GM18909 (cell line): Measurements from ENCODE around the gene C1QTNF9.
"Not testable (repeated sequence)": the region's sequence is repeated elsewhere in the genome, so short reads cannot be mapped to it uniquely, and the experiment has no call there.

ENCODE experiments used
- ATAC-seq: cut with Tn5 transposase; IDR thresholded peaks from one replicate; pipeline ENCODE4 v1.9.1; 2021; ENCODE audit warnings: mild to moderate bottlenecking; ENCODE audit not compliant: unreplicated experiment, poor library complexity

Gene C1QTNF9, protein sequence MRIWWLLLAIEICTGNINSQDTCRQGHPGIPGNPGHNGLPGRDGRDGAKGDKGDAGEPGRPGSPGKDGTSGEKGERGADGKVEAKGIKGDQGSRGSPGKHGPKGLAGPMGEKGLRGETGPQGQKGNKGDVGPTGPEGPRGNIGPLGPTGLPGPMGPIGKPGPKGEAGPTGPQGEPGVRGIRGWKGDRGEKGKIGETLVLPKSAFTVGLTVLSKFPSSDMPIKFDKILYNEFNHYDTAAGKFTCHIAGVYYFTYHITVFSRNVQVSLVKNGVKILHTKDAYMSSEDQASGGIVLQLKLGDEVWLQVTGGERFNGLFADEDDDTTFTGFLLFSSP

DNA sequence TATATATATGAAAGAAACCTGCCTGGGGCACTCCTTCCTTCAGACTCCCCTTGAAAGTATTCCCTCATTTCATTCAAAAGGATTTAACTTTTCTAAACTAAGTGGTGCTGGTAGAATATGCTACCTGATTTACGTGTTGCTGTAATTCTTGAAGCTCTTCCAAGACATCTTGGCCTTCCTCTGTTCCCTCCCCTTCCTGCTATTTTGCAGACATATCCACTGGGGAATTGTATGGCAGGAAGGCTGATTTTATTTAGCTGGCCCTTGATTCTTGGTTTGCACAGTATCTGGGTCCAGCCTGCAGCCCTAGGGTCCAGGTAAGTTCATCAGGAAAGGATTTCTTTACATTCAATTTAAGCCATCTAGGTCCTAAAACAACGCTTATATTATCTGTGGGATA is at the start of gene C1QTNF9:
Gene C1QTNF9, plus strand, starts transcription at position 281 of the 400 bp plus-strand sequence. CDS start 6,424 bp downstream, outside the sequence.
- not testable (repeated sequence) for ATAC-seq

DNA sequence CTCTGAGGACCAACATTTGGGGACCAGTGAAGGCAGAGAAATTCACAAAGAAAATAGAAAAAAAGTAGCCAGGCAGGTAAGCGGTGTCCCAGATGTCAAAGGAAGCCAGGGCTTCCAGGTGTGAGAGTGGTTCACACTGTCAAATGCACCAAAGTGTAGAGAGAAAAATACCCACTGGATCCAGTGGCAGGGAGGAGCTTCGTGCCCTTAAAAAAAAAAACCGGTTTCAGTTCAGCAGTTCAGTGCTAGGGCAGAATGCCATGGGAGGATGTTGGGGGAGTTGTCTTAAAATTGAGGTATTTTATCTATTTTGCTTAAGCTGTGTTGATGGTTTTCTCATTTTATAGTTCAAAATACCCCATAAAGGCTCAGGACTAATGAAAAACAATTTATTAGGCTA is 47.8 kb upstream of the C1QTNF9 start:
- ATAC-seq, result no peak

DNA sequence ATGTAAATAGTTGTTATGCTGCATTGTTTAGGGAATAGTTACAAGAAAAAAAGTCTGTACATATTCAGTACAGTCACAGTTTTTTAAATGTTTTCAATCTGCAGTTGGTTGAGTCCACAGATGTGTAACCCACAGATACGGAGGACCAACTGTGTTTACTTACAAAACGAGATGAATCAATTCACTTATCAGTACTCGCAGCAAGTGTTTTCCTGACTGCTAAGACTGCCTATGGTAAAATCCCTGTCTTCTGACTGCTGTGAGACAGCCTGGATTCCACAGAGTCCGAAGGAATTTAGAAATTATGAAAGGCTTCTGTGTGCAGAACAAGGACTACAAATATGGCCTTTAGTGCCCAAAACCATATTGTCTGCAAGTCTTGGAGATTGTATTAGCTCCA is 45.7 kb upstream of the C1QTNF9 start:
- ATAC-seq, result no peak

DNA sequence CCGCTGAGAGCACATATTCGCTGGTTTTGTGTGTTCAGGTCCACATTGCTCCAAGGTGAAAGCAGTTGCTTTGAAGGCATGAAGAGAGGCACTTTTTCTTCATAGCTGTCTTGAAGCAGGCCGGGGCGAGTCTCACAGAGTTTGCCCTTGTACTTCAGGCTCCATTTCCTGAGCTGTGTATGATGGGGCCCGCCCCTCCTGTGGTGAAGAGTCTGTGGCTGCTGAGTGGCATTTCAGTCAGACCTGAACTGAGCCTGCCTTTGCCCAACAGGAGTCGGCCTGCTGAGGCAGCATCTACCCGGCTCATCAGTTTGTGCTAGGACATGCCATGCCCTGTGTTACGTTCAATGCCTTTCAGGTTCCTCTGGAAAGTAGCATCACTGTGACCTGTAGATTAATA is 44.4 kb upstream of the C1QTNF9 start:
- peak; percentile 70 for ATAC-seq

DNA sequence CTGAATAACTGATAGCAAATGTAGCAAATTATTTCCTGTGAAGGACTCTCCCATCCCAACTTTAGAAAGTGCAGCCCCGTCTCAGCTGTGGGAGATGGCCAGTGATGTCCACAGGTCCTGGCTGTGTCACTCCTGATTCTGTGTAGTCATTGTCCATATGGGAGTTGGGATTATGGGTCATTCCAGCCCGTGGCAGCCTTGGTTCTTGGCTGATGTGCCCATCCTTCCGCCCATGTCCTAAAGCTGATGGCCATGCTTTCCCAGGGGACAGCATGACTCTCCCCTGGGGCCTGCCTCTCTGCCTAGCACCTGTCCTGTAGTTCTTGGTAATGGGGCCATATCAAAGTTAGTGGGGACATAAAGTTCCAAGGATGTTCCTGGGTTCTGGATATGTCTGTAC is 43.9 kb upstream of the C1QTNF9 start:
- no peak for ATAC-seq

DNA sequence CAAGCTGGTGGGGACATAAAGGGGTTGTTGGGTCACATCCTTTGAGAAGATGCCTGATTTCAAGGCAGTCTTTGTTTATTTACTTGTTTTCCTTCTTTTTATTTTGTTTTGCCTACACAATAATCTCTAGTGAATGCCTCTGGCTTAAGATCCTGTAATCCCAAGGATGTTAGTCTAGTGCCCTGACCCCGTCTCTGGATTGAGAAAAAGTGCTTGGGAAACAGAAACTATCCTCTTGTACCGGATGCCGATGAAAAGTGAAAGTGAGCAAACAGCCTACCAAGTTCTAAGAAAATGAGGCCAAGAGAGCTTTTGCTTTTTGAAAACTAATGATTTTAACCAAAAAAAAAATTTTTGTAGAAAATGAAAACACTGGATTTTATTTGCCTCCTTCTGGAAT is 42.1 kb upstream of the C1QTNF9 start:
- ATAC-seq, result no peak

DNA sequence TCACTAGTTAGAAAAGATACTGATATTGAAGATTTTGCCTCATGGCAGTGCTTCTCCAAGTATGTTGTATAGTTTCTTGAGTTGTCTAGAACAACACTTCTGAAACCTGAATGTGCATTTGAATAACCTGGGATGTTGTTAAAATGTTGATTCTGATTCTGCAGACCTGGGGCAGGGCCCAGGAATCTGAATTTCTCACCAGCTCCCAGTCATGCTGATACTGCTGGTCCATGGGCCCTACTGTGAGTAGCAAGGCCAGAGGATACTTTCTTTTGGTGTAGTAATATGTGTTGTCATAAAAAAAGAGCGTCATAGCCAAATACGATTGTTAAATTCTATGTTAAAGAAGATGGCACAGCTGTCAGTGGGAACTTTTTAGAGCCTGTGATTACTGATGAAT is 41.6 kb upstream of the C1QTNF9 start:
- ATAC-seq, result no peak

DNA sequence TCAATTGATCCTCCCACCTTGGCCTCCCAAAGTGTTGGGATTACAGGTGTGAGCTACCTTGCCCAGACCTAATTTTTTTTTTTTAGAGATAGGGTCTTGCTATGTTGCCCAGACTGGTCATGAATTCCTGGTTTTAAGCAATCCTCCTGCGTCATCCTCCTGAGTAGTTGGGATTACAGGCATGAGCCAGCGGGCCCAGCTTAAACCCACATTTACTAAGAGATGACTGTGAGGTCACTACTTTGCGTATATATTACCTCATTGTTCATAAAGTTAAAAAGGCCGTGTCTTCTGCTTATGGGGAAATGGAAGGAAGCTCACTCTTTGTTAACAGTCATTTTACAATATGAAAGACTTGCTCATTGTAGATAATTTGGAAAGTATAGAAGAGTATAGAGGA is 39.6 kb upstream of the C1QTNF9 start:
- ATAC-seq, result no peak

DNA sequence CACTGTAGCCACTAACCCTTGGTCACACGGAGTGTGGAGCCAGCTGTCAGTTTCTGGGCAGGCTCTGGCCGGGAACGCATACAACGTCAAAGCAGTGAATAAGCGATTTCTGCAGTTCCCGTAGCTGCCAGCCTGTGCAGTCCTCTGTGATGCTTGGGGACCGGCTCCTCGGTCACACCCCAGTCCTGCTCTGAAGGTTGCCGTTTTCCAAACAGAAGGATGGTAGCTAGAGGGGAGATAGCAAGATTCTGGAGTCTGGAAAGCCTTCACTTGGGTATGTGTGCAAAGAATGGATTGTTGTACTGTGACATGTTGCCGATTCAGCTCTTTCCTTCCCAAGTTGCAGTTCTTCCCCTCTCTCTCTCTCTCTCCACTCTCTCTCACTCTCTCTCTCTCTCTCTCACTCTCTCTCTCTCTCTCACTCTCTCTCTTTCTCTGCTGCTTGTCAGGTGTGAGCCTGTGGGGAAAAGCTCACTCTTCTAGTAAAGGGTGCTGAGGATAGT is 38.7 kb upstream of the C1QTNF9 start:
- ATAC-seq, result peak; percentile 56

DNA sequence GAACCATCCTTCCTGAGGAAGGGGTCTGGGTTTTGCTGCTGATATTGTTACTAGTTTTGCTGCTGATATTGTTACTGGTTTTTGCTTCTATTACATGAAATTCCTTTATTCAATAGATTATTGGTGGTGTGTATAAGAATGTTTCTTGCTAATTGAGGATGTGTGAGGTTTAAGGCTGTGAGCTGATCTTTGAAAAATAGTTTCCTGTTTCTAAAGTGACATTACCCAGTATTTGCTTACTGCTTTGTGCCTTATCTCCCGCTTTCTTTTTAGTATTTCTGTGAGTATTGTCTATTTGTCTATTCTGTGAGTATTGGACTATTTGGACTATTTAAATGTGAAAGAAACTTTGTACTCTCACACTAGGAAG is 38.2 kb upstream of the C1QTNF9 start:
- ATAC-seq, result no peak

DNA sequence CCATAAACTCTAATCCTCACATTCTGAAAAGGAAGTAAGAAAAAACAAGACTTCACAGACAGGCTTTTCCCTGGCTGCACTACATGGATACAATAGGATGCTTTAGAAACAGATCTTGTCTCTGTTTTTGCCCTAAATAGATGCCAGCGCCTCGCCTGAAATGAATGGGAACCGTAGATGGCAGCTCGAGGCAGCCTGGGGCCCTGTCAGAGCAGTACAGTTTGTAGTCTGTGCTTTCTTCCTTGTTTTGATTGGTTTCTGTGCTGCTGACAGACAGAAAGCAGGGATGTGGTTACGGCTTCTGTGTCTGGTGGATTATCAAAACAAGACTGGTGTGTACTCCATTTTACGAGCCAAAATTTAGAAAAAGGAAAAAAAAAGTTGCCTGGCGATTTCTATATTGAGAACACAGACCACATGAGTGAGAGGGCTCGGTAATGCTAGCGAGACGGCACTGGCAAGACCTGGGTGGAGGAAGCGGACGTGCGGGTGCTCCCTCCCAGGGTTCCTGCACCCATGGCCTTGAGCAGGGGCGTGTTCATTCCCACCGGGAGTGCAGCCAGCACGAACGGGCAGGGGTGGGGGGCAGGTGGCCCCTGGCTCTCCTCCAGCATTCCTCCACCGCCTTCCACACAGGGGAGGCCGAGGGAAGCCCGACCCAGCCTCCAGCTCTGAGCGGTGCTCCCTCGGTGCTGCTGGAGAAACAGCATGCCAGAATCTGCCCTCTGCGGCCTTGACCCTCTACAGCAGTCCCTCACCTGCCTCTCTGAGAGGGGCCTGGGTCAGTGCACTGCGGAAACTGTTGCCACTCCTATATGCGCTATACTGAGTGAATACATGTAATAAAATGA is 37.6 kb upstream of the C1QTNF9 start:
- ATAC-seq, result peak; percentile 53

DNA sequence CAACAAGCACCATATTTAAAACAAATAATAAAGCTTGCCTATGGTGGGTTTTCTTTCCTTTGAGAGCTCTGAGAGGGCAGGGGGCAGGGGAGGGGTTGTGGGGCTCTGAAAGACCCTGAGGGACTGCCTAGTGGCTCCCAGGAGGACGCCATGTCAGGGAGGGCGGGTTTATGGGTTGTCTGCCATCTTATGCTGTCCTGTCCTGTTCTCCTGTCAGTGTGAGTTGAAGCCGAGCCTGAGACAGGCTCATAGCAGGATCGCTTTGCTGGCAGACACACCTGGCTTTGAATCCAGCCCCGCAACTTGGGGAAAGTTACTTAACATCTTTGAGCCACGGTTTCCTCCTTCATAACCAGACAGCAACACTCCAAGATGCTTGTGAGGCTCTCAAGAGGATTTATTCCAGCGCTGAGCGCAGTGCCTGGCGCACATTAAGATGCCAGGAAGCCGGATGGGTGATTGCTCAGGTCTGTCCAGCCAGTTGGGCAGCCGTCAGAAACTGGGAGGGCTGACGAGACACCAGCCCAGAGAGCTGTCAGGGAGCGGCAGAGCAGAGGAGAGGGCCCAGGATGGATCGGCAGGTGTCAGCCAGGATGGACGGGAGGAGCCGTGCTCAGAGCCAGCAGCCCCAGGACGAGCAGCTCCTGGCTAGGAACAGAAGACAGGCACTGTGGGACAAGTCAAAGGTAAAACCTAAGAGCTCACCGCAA is 36.8 kb upstream of the C1QTNF9 start:
- ATAC-seq, result no peak

DNA sequence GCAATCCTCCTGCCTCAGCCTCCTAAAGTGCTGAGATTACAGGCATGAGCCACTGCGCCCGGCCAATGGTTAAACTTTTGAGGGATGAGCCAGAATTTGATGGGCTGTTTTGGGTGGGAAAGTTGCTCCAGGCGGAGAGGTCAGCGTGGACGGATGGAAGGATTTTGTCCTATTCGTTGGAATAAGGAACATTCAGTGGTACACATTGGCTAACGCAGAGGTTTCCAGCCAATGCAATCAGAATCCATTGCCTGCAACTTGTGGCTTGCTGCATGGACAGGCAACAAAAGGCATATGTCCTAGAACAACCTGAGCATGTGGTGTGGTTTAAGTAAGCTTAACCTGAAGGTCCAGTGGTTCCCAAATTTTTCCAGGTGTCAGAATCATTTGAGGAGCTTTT is 35.5 kb upstream of the C1QTNF9 start:
- ATAC-seq, result no peak

DNA sequence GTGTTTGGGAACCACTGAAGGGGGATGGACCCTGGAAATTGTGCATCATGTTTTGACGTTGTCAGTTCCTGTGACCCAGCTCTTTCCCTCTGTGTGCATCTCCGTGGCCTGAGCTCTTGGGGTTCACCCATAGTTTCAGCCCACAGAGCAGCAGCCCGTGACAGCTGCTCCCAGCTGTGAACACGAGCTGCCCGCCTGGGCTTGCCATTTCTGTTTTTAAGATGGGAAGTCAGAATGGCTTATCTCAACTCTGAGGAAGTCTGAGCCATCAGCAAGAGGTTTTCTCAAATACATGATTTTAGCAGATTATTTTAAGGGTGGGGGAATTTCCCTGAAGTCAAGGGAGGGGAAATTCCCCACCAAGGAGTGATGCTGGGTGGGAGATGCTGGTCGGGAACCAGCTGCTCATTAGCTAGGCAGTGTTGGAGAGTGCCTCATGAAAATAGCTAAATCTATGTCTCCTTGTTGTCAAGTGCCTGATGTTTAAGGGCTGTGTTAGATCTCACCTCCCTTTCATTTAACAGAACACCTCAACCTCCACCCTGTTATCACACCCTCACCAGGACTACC is 34.8 kb upstream of the C1QTNF9 start:
- peak; percentile 67 for ATAC-seq

DNA sequence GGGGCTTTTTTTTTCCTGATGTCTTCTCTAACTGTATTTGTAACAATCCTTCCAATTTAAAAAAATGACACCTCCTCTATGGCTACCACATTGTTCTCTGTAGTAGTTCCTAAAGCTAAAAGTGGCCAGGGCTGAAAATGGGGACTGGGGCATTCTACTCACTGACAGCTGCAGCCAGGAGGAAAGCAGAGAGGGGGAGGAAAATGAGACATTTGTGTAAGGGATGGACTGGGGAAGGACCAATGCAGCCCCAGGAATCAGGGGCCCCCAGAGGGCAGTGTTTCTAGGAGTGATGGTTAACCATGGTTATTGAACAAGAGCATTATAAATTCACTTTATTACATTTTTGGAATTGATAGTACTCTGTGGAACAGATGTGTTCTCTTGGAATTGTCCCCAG is 34.3 kb upstream of the C1QTNF9 start:
- no peak for ATAC-seq

DNA sequence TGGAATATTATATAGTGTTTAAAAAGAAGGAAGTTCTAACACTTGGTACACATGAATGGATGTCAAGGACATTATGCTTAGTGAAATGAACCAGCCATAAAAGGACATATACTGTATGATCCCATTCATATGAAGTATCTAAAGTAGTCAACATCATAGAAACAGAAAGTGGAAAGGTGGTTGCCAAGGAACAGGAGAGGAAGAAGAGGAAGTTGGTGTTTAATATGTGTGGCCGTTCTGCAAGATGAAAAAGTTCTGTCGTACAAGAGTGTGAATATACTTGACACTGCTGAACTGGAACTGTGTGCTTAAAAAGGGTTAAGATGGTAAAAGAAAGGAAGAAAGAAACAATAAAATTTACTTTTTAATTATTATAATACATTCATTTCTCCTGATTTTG is 33.1 kb upstream of the C1QTNF9 start:
- no peak for ATAC-seq

DNA sequence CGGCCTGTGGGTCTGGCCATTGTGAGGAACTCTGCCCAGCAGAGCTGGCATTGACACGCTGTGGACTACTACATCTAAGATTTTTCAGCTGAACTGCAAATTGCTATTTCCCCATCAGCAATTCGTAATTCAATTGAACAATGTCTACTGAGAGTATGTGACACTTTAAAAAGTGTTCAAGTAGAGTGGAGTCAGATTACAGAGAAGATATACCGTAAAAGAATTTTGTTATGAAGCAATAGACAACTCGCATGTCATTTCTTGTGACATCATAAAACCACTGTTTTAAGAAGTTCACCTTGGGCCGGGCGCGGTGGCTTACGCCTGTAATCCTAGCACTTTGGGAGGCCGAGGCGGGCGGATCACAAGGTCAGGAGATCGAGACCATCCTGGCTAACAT is 32.5 kb upstream of the C1QTNF9 start:
- ATAC-seq, result no peak

DNA sequence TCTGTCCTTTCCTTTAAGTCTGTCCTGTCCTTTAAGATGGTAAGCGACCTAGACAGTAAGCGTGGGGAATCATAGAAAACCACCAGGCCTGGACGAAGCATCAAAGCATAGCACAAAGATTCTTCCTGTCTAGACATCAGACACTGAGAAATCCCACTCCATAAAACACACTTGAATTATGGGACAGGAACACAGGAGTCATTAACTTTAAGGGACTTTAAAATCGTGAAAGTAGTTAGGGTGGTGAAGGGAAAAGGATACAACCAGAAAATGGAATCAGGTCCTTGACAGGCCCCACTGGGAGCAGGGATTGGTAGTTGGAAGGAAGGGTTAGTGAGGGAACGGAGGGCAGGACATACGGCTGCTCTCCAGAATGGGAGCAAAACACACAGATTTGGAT is 31.6 kb upstream of the C1QTNF9 start:
- no peak for ATAC-seq

DNA sequence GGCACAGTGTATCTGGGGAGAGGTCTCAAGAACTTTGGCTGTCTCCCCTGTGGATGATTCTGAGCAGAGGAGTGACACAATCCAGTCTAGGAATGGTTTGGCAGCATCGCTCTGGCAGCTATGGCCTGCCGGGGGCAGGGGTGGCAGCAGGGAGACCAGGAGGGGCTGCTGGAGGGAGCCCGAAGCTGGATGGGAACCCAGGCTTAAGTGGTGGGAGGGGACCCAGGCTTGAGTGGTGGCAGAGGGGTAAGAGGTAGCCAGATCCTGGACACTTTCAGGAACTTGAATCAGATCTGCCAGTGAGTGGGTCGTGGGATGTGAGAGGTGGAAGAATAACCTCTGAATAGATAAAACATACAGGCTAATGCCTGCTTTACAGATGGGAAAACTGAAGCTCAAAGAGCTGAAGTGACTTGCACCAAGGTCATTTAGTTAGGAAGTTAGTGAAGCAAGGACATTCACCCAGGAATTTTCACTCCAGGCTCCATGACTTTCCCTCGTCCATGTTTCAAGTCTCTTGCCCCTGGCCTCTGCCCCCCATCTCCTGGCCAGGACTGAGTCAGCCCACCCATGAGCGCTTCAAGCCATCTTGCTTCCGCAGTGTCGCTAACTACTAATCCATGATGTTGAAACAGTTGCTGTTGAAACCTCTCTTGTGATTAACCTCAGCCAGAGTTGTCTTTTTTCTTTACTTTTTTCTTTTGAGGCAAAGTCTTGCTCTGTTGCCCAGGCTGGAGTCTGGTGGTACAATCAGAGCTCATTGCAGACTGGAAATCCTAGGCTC is 29.9 kb upstream of the C1QTNF9 start:
- ATAC-seq, result no peak

DNA sequence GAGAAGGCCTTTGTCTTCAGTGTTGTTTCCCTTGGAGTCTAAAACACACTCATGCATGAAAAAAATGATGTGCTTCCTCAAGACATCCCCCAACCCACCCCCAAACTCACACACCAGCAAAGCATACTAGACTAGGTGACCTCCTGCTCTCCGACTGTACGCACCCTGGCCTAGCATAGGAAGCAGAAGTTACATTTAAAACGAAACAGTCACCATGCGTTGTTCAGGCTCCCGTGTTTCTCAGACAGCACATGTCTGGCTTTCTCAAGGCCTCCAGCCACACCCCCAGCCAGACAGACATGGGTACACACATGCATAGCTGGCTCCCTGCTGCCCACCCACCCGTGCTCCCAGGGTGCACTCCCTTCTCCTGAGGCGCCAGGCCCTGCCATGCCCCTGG is 28.7 kb upstream of the C1QTNF9 start:
- no peak for ATAC-seq
